NCI-H2227 treated with DMSO at 0.1 percent for 48 hours (cell line): ENCODE measurements around the gene DYNLL1.
"Not testable (repeated sequence)": the region's sequence is repeated elsewhere in the genome, so short reads cannot be mapped to it uniquely, and the experiment has no call there.

ENCODE experiments used
- DNase-seq: peaks from one replicate; lab custom pipeline; 2025; lab: John Stamatoyannopoulos, UW

The DYNLL1 gene

GRCh38 chr12:120495731-120496412 lies at the start of gene DYNLL1:
Gene DYNLL1, plus strand, starts transcription at chr12:120496113. Its CDS starts 309 bp downstream, at chr12:120496422.
- DNase-seq = peak; percentile 96

GRCh38 chr12:120446844-120447178 lies 49.1 kb upstream of the DYNLL1 start:
- DNase-seq = not testable (repeated sequence)

- no peak for DNase-seq
Measured at GRCh38 chr12:120447992-120448391, 47.9 kb upstream of the DYNLL1 start.

DNA sequence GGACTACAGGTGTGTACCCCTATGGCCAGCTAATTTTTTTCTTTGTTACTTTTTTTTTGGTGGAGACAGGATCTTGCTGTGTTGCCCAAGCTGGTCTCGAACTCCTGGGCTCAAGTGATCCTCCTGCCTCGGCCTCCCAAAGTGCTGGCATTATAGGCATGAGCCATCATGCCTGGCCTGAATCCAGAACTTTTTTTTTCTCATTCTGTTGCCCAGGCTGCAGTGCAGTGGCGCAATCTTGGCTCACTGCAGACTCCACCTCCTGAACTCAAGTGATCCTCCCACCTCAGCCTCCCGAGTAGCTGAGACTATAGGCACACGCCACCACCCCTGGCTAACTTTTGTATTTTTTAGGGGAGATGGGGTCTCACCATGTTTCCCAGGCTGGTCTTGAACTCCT lies 43.4 kb upstream of the DYNLL1 start:
- DNase-seq = not testable (repeated sequence)

DNA sequence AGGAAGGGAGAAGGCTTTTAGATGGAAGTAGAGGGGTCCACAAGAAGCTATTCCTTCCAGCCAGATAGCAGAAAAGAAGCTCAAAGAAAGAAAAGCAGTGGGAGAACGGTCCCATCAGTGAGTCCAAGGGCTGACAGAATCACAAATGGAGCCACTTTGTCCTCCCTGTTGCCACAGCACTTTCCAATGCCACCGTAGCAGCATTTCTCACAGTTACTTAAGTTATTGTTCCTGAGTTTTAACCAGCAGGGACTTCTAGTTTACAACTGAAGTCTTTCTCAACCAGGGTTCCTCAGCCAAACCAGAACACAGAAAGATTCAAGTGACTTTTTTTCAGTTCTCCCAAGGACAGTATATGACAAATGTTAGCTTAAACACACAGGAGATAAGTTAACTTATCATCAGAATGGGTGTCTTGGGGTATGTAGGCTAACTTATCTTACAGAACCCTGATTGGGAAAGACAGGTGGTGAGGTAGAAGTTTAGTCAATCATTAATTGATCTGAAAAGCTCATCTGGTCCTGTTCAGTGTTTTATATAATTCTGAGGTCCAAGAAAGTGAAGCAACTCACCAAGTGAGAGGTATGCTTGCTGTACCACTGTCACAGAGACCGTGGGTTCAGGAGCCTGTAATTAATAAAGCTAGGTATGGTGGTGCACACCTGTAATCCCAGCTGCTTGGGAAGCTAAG lies 42.7 kb upstream of the DYNLL1 start:
- no peak for DNase-seq

- no peak for DNase-seq
Measured at GRCh38 chr12:120453977-120454376, 41.9 kb upstream of the DYNLL1 start.

- DNase-seq = no peak
Measured at GRCh38 chr12:120455302-120455701, 40.6 kb upstream of the DYNLL1 start.

DNA sequence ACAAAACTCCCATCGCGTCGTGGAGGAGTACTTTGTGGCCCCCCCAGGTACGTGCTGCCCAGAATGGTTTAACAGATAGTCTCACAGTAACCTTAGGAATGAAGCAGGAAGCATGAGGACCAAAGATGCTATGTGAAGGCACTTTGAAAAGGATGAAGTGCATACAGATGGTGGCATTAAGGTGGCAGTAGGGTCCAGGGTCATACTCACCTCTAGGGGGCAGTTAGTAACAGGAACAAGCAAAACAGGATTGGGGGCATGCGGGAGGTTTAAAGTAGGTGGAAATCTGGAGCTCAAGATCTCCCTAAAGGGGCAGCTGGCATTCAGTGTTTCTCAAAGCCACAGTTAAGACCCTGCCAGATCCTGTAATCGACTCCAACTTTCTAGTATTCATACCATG lies 38.8 kb upstream of the DYNLL1 start:
- DNase-seq = no peak

- DNase-seq = no peak
Measured at GRCh38 chr12:120460157-120460556, 35.8 kb upstream of the DYNLL1 start.

GRCh38 chr12:120462099-120462640 lies 33.7 kb upstream of the DYNLL1 start:
- no peak for DNase-seq

GRCh38 chr12:120463712-120464111 lies 32.2 kb upstream of the DYNLL1 start:
- DNase-seq = no peak

GRCh38 chr12:120465756-120466155 lies 30.2 kb upstream of the DYNLL1 start:
- DNase-seq = no peak

DNA sequence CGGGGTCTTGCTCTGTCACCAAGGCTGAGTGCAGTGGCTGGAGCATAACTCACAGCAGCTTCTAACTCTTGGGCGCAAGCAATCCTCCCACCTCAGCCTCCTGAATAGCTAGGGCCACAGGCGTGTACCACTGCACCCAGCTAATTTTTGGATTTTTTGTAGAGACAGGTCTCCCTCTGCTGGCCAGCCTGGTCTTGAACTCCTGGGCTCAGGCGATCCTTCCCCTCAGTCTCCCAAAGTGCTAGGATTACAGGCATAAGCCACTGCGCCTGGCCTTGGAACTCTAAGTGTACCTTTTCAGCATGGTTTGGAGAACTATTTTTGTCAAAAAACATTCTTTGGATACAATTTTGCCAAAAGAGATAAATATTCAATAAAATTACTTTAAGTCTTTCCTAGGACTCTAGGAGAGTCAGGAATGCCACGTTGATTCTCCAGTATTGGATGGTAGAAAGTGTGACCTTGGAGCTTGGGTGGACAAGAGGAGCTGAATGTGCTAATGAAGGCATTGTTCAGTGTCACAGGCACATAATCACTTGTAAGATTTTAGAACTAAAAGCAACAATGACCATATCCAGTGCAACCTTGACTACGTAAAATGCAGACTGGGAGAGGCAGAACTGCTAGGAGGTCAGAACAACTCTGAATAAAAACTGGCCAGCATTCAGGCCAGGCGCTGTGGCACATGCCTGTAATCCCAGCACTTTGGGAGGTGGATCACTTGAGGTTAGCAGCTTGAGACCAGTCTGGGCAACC lies 29.2 kb upstream of the DYNLL1 start:
- DNase-seq = peak; percentile 32

DNA sequence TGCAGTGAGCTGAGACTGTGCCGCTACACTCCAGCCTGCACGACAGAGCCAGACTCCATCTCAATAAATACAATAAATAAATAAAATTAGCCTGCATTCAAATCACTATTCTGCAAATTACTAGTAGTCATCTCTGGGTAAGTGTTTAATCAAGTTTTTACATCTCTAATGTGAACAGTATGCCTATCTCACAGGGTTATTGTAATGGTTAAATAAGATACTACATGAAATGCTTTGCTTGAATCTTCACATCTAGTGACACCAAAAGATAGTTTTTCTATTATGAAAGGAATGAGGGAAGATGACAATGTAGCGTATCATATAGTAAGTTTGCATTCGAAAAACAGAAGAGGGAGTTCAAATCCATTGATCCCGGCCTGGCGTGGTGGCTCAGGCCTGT lies 28.5 kb upstream of the DYNLL1 start:
- DNase-seq = no peak

DNA sequence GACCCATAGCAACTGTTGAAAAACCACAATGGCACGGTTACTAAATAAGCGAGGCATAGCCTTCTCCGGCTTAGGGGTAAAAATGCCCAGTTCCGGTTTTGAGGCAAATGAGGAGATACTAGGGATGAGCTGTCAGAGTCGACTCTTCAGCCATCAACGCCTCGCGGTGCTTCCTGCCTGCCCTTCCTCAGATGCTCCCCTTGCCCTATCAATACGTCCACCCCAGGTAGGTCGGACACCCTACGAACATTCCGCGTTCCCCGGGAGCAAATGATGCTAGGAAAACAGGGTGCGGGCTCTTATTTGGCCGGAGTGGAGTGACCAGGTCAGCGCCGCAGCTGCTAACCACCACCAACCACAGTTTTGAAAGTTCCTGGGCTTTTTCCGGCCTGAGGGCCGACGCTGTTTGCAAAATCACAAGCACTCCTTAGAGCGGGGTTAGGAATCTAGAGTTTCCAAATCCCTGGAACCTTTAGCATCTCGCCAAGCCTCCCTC lies 27.5 kb upstream of the DYNLL1 start:
- no peak for DNase-seq

DNA sequence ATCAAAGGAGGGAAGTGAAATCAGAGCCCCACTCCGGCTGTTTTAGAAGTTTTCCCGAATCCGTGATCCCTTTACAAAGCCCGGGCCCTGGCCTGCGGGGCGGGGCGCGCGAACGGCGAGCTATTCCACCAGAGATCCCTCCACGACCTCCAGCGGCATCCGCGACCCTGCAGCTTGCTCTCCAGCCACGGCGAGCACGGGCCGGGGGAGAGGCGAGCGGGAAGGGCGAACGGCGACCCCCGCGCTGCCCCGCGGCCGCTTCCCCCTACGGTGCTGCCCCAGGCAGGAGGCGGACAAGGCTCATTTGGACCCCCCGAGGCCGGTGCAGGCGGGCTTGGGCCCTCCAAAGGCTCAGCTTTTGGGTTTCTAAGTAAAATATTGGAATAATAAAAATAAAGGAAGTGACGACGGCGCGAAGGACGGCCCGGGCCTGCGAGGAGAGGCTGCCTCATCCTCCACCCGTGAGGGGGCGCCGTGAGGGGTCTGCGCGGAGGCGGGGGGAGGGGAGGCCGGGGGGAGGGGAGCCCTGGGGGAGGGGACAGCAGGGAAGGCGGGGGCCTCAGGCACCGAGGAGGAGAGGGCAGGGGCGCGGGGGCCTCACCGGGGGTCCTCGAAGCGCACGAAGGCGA lies 27.0 kb upstream of the DYNLL1 start:
- DNase-seq = no peak

GRCh38 chr12:120469450-120470149 lies 26.3 kb upstream of the DYNLL1 start, which contains the start of gene SRSF9:
Gene SRSF9, minus strand, starts transcription at chr12:120469748. Its CDS starts 139 bp downstream, at chr12:120469609.
- peak; percentile 92 for DNase-seq

DNA sequence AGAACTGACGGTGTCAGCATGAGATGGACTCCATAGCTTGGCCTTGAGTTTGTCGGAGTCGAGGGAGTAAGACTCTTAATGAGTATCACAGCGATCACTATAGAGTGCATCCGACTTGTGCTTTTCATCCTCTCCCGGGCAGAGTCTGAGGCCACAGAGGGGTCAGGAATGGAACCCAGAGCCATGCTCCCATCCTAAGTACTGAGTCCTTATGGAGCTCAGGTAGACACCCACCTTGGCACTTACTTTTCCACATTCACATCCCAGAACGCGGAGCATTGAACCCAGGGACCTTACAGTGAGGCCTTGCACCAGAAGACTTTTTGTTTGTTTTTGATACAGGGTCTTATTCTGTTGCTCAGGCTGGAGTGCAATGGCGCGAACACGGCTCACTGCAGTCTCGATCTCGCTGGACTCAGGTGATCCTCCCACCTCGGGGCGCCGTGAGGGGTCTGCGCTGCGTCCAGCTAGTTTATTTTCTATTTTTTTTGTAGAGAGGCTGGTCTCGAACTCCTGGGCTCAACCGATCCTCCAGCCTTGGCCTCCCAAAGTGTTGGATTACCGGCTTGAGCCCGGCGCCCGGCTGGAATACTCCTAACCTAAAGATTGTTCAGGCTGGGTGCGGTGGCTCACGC lies 25.6 kb upstream of the DYNLL1 start:
- DNase-seq = no peak

GRCh38 chr12:120472521-120472920 lies 23.4 kb upstream of the DYNLL1 start:
- no peak for DNase-seq

GRCh38 chr12:120473807-120474615 lies 21.9 kb upstream of the DYNLL1 start:
- no peak for DNase-seq
